ENCODE measurements around the gene RPL13. TPM values are rescaled to one million over a fixed set of nuclear protein-coding genes. Genes with fewer than 3 reads are reported as not detected.

The RPL13 gene
- total and polyA plus RNA-seq, 2 of the 8 experiments (the other 6 are each of a cell fraction or from before 2014, with no cell fraction given): 2,162 to 7,384 TPM

- no peak for TF ChIP-seq CBX8 (IDR thresholded peaks at IDR 0.05; ENCODE audit: borderline replicate concordance, low read depth, low read length)
These were observed 23.5 kb upstream of the RPL13 start (continued) for GRCh38 chr16:89536886-89537548.

All from H1 (cell line).